GM23338 (cell line): Measurements from ENCODE around the gene ADCY5. TPM values are rescaled to one million over a fixed set of nuclear protein-coding genes. Genes with fewer than 3 reads are reported as not detected.

Experiments used
- ATAC-seq: fragments of 200-7000 bp; cut with Tn5 transposase; 3 replicates; pipeline ENCODE4 v1.9.1; 2020
- DNase-seq: peaks from one replicate; pipeline ENCODE4 v3.0.0-alpha.2; 2015; ENCODE audit warnings: low spot score
- H2AFZ ChIP-seq: fragments of 200-600 bp; sonication (generic); 2 replicates; pipeline ENCODE4 v1.8.0; 2016; ENCODE audit warnings: antibody characterized with exemption, mild to moderate bottlenecking, moderate library complexity
- H3F3A ChIP-seq: fragments of 200-600 bp; sonication (generic); replicated peaks from 2 replicates; pipeline ENCODE4 v1.8.0; 2017; ENCODE audit warnings: antibody characterized with exemption, mixed run types, low read depth
- H3K27ac ChIP-seq: fragments of 200-600 bp; sonication (generic); 2 replicates; pipeline ENCODE4 v1.6.1; 2016; ENCODE audit warnings: low read depth
- H3K27me3 ChIP-seq: fragments of 200-600 bp; sonication (generic); 2 replicates; pipeline ENCODE4 v1.8.0; 2016; ENCODE audit warnings: mild to moderate bottlenecking, mixed run types, moderate library complexity; ENCODE audit not compliant: insufficient read depth
- H3K36me3 ChIP-seq: fragments of 200-600 bp; sonication (generic); 2 replicates; pipeline ENCODE4 v1.8.0; 2016; ENCODE audit warnings: mild to moderate bottlenecking; ENCODE audit not compliant: insufficient read depth
- H3K4me1 ChIP-seq: fragments of 200-600 bp; sonication (generic); 2 replicates; pipeline ENCODE4 v1.8.0; 2016; ENCODE audit warnings: mild to moderate bottlenecking, moderate library complexity; ENCODE audit not compliant: insufficient read depth
- H3K4me2 ChIP-seq: fragments of 200-600 bp; sonication (generic); 2 replicates; pipeline ENCODE4 v1.7.1; 2017; ENCODE audit warnings: mixed run types
- H3K4me3 ChIP-seq: fragments of 200-600 bp; sonication (generic); 2 replicates; pipeline ENCODE4 v1.6.1; 2016; ENCODE audit warnings: mixed run types
- H3K79me2 ChIP-seq: fragments of 200-600 bp; sonication (generic); replicated peaks from 2 replicates; pipeline ENCODE4 v1.8.0; 2017; ENCODE audit warnings: mild to moderate bottlenecking; ENCODE audit not compliant: insufficient read depth
- H3K9me2 ChIP-seq: fragments of 200-600 bp; sonication (generic); 2 replicates; pipeline ENCODE4 v1.8.0; 2017; ENCODE audit not compliant: insufficient read depth
- H4K20me1 ChIP-seq: fragments of 200-600 bp; sonication (generic); replicated peaks from 2 replicates; pipeline ENCODE4 v1.8.0; 2017; ENCODE audit warnings: mild to moderate bottlenecking; ENCODE audit not compliant: insufficient read depth
- H3K27ac Mint-ChIP-seq: 2 replicates; pipeline ENCODE4 v1.8.0; 2020; ENCODE audit warnings: inconsistent platforms, mild to moderate bottlenecking, moderate library complexity, mixed read lengths
- H3K27me3 Mint-ChIP-seq: 3 replicates; pipeline ENCODE4 v1.8.0; 2022; ENCODE audit warnings: low read depth, mild to moderate bottlenecking, moderate library complexity, mixed read lengths, inconsistent platforms; ENCODE audit not compliant: insufficient read depth, poor library complexity
- H3K36me3 Mint-ChIP-seq: 3 replicates; pipeline ENCODE4 v1.8.0; 2021; ENCODE audit warnings: low read depth, mild to moderate bottlenecking, inconsistent platforms, moderate library complexity, mixed read lengths
- H3K4me1 Mint-ChIP-seq: 3 replicates; pipeline ENCODE4 v1.8.0; 2020; ENCODE audit warnings: mild to moderate bottlenecking, inconsistent platforms, mixed read lengths
- H3K4me3 Mint-ChIP-seq: 3 replicates; pipeline ENCODE4 v1.8.0; 2021; ENCODE audit warnings: moderate library complexity, mild to moderate bottlenecking, inconsistent platforms, mixed read lengths
- H3K9me3 Mint-ChIP-seq: 3 replicates; pipeline ENCODE4 v1.8.0; 2020; ENCODE audit warnings: moderate library complexity, mild to moderate bottlenecking, inconsistent platforms, mixed read lengths
- EZH2 ChIP-seq: fragments of 200-600 bp; sonication (generic); IDR thresholded peaks from one replicate; pipeline ENCODE4 v1.8.0; 2017; ENCODE audit warnings: antibody characterized with exemption, mild to moderate bottlenecking, low read depth; ENCODE audit not compliant: unreplicated experiment
- EZH2phosphoT487 ChIP-seq: fragments of 200-600 bp; sonication (generic); IDR thresholded peaks from one replicate; pipeline ENCODE4 v1.8.1; 2018; ENCODE audit warnings: antibody characterized with exemption; ENCODE audit not compliant: unreplicated experiment
- JUNB ChIP-seq: IDR thresholded peaks from one replicate; pipeline ENCODE4 v1.6.1; 2016; ENCODE audit warnings: antibody characterized with exemption; ENCODE audit not compliant: unreplicated experiment
- NANOG ChIP-seq: IDR thresholded peaks from 2 replicates; pipeline ENCODE4 v1.6.1; 2016; ENCODE audit warnings: antibody characterized with exemption, borderline replicate concordance
- POLR2AphosphoS5 ChIP-seq: IDR thresholded peaks from 2 replicates; pipeline ENCODE4 v1.6.1; 2016; ENCODE audit warnings: antibody characterized with exemption, low read depth
- STAT1 ChIP-seq: IDR thresholded peaks from one replicate; pipeline ENCODE4 v1.6.1; 2016; ENCODE audit warnings: antibody characterized with exemption; ENCODE audit not compliant: unreplicated experiment
- ZNF114 ChIP-seq: fragments of 250-450 bp; sonication (Bioruptor Pico); IDR thresholded peaks from 2 replicates; pipeline ENCODE4 v1.5.0; 2020; ENCODE audit warnings: mild to moderate bottlenecking, moderate library complexity
- ZNF331 ChIP-seq: fragments of 250-450 bp; sonication (Bioruptor Pico); IDR thresholded peaks from 2 replicates; pipeline ENCODE4 v1.5.0; 2020; ENCODE audit warnings: low read depth, mild to moderate bottlenecking, moderate library complexity
- polyA plus RNA-seq: library from polyadenylated mRNA; unstranded; fragments of >200 nt; fragmentation: Nextera tagmentation; extraction: Ambion mirVana; gene quantifications from 2 replicates; pipeline ENCODE4 v1.2.1, GENCODE V29; 2016
- total RNA-seq: library from RNA; depleted of rRNA; stranded (reverse); fragments of >200 nt; shearing (Covaris generic); gene quantifications from 2 replicates; pipeline ENCODE4 v1.2.3, GENCODE V29; 2014
- TF ChIP-seq, protein P1 (sequence below): IDR thresholded peaks from 2 replicates; pipeline ENCODE4 v1.6.1; 2016; ENCODE audit warnings: antibody characterized with exemption
- TF ChIP-seq, protein P2 (sequence below): IDR thresholded peaks from one replicate; pipeline ENCODE4 v1.6.1; 2018; ENCODE audit warnings: antibody characterized with exemption; ENCODE audit not compliant: unreplicated experiment
- TF ChIP-seq, protein P3 (sequence below): fragments of 250-450 bp; sonication (Bioruptor Pico); IDR thresholded peaks from 2 replicates; pipeline ENCODE4 v1.5.0; 2020; ENCODE audit warnings: mild to moderate bottlenecking, moderate library complexity
- TF ChIP-seq, protein P4 (sequence below), 2 experiments: fragments of 200-600 bp in 1 of 2; sonication (generic) in 1 of 2; conservative IDR thresholded peaks; 2 replicates each; pipeline versions ENCODE4 v1.5.1 to v1.6.1; 2016 to 2017; ENCODE audit warnings: antibody characterized with exemption in 2 of 2, low read depth in 2 of 2, mild to moderate bottlenecking in 2 of 2, moderate library complexity in 1 of 2

ADCY5 gene
- total and polyA plus RNA-seq, 2 experiments from 2014 or later: 3.5 to 10.2 TPM

DNA sequence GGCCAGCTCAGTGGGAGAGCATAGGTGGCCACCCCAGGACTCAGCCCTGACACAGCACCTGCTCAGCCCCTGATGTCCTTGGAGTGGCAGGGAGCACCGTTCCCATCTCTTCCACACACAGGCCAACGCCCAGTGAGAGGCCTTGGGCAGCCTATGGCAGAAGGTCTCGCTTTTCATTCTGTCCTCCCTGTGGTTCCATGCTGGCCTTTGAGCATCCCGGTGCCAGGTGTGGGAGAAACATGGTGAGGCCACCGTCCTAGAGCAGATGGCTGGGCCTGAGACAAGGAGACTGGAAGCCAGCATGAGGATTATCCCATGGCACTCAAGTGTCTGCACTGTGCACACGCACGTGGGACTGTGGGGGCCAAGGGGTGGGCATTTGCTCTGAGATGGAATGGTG is 25.1 kb downstream of the ADCY5 start (continued):
- TF ChIP-seq ZNF331 (CRISPR knock-in tag) (no peak), POLR2AphosphoS5 (no peak), ZNF114 (CRISPR knock-in tag) (no peak), NANOG (no peak)
- TF ChIP-seq, protein P1, sequence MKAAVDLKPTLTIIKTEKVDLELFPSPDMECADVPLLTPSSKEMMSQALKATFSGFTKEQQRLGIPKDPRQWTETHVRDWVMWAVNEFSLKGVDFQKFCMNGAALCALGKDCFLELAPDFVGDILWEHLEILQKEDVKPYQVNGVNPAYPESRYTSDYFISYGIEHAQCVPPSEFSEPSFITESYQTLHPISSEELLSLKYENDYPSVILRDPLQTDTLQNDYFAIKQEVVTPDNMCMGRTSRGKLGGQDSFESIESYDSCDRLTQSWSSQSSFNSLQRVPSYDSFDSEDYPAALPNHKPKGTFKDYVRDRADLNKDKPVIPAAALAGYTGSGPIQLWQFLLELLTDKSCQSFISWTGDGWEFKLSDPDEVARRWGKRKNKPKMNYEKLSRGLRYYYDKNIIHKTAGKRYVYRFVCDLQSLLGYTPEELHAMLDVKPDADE: no peak

DNA sequence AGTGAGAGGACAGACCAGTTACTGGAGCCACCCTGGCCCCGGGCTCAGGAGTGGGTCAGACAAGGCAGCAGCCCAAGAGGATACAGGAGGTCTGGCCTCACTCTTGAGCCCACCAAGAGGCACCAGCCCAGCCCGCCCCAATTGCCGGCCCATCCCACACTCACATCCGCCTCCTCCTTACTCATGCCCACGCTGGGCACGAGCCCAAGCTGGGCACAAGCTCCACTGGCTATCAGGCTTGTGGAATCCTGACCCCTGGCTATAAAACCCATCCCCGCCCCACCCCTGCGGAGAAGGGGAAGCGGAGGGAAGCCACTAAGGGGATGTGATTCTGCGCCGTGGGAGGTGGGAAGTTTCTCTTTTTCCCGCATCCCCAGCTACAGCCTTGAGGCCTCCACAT is 25.9 kb downstream of the ADCY5 start:
- ATAC-seq: no peak
- H3K9me3 Mint-ChIP-seq: no peaks in the 10 kb centered on the region
- TF ChIP-seq ZNF331 (CRISPR knock-in tag): no peak
- TF ChIP-seq EZH2phosphoT487: no peak
- TF ChIP-seq, protein P2, sequence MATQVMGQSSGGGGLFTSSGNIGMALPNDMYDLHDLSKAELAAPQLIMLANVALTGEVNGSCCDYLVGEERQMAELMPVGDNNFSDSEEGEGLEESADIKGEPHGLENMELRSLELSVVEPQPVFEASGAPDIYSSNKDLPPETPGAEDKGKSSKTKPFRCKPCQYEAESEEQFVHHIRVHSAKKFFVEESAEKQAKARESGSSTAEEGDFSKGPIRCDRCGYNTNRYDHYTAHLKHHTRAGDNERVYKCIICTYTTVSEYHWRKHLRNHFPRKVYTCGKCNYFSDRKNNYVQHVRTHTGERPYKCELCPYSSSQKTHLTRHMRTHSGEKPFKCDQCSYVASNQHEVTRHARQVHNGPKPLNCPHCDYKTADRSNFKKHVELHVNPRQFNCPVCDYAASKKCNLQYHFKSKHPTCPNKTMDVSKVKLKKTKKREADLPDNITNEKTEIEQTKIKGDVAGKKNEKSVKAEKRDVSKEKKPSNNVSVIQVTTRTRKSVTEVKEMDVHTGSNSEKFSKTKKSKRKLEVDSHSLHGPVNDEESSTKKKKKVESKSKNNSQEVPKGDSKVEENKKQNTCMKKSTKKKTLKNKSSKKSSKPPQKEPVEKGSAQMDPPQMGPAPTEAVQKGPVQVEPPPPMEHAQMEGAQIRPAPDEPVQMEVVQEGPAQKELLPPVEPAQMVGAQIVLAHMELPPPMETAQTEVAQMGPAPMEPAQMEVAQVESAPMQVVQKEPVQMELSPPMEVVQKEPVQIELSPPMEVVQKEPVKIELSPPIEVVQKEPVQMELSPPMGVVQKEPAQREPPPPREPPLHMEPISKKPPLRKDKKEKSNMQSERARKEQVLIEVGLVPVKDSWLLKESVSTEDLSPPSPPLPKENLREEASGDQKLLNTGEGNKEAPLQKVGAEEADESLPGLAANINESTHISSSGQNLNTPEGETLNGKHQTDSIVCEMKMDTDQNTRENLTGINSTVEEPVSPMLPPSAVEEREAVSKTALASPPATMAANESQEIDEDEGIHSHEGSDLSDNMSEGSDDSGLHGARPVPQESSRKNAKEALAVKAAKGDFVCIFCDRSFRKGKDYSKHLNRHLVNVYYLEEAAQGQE: no peak
- no peak for TF ChIP-seq EZH2
- no peak for TF ChIP-seq JUNB
- TF ChIP-seq, protein P3, sequence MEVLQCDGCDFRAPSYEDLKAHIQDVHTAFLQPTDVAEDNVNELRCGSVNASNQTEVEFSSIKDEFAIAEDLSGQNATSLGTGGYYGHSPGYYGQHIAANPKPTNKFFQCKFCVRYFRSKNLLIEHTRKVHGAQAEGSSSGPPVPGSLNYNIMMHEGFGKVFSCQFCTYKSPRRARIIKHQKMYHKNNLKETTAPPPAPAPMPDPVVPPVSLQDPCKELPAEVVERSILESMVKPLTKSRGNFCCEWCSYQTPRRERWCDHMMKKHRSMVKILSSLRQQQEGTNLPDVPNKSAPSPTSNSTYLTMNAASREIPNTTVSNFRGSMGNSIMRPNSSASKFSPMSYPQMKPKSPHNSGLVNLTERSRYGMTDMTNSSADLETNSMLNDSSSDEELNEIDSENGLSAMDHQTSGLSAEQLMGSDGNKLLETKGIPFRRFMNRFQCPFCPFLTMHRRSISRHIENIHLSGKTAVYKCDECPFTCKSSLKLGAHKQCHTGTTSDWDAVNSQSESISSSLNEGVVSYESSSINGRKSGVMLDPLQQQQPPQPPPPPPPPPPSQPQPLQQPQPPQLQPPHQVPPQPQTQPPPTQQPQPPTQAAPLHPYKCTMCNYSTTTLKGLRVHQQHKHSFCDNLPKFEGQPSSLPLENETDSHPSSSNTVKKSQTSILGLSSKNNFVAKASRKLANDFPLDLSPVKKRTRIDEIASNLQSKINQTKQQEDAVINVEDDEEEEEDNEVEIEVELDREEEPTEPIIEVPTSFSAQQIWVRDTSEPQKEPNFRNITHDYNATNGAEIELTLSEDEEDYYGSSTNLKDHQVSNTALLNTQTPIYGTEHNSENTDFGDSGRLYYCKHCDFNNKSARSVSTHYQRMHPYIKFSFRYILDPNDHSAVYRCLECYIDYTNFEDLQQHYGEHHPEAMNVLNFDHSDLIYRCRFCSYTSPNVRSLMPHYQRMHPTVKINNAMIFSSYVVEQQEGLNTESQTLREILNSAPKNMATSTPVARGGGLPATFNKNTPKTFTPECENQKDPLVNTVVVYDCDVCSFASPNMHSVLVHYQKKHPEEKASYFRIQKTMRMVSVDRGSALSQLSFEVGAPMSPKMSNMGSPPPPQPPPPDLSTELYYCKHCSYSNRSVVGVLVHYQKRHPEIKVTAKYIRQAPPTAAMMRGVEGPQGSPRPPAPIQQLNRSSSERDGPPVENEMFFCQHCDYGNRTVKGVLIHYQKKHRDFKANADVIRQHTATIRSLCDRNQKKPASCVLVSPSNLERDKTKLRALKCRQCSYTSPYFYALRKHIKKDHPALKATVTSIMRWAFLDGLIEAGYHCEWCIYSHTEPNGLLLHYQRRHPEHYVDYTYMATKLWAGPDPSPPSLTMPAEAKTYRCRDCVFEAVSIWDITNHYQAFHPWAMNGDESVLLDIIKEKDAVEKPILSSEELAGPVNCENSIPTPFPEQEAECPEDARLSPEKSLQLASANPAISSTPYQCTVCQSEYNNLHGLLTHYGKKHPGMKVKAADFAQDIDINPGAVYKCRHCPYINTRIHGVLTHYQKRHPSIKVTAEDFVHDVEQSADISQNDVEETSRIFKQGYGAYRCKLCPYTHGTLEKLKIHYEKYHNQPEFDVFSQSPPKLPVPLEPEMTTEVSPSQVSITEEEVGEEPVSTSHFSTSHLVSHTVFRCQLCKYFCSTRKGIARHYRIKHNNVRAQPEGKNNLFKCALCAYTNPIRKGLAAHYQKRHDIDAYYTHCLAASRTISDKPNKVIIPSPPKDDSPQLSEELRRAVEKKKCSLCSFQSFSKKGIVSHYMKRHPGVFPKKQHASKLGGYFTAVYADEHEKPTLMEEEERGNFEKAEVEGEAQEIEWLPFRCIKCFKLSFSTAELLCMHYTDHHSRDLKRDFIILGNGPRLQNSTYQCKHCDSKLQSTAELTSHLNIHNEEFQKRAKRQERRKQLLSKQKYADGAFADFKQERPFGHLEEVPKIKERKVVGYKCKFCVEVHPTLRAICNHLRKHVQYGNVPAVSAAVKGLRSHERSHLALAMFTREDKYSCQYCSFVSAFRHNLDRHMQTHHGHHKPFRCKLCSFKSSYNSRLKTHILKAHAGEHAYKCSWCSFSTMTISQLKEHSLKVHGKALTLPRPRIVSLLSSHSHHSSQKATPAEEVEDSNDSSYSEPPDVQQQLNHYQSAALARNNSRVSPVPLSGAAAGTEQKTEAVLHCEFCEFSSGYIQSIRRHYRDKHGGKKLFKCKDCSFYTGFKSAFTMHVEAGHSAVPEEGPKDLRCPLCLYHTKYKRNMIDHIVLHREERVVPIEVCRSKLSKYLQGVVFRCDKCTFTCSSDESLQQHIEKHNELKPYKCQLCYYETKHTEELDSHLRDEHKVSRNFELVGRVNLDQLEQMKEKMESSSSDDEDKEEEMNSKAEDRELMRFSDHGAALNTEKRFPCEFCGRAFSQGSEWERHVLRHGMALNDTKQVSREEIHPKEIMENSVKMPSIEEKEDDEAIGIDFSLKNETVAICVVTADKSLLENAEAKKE (CRISPR knock-in tag): no peak
- no peak for TF ChIP-seq STAT1
- TF ChIP-seq, protein P4, sequence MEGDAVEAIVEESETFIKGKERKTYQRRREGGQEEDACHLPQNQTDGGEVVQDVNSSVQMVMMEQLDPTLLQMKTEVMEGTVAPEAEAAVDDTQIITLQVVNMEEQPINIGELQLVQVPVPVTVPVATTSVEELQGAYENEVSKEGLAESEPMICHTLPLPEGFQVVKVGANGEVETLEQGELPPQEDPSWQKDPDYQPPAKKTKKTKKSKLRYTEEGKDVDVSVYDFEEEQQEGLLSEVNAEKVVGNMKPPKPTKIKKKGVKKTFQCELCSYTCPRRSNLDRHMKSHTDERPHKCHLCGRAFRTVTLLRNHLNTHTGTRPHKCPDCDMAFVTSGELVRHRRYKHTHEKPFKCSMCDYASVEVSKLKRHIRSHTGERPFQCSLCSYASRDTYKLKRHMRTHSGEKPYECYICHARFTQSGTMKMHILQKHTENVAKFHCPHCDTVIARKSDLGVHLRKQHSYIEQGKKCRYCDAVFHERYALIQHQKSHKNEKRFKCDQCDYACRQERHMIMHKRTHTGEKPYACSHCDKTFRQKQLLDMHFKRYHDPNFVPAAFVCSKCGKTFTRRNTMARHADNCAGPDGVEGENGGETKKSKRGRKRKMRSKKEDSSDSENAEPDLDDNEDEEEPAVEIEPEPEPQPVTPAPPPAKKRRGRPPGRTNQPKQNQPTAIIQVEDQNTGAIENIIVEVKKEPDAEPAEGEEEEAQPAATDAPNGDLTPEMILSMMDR (conservative IDR thresholded peaks at IDR 0.05; ENCODE audit: low read depth in 2 of 2): no peak
- TF ChIP-seq POLR2AphosphoS5: no peak
- TF ChIP-seq, protein P1: no peak

More for the DNA sequence above, 25.9 kb downstream of the ADCY5 start:
- Histone ChIP-seq H3K27ac (no peak overlapping the region), H3K9me2 (no peaks in the 10 kb centered on the region), H2AFZ (no peak overlapping the region), H3K36me3 (no peaks in the 10 kb centered on the region), H3K4me2 (no peak overlapping the region), H3K4me3 (no peak overlapping the region), H3F3A (no peaks in the 10 kb centered on the region), H3K79me2 (no peaks in the 10 kb centered on the region), H4K20me1 (0 out of 2 replicates have a peak, but pooled peaks cover 7% of the 10 kb centered on the region), H3K4me1 (no peaks in the 10 kb centered on the region), H3K27me3 (no peaks in the 10 kb centered on the region)
- Mint-ChIP-seq H3K4me3 (no peak overlapping the region), H3K36me3 (no peaks in the 10 kb centered on the region), H3K27ac (no peak overlapping the region), H3K4me1 (peaks cover 10% of the 10 kb centered on the region), H3K27me3 (peaks cover 2% of the 10 kb centered on the region)
- DNase-seq: no peak
